ENCODE measurements around the gene PRICKLE3.
"Not testable (repeated sequence)": the region's sequence is repeated elsewhere in the genome, so short reads cannot be mapped to it uniquely, and the experiment has no call there.

PRICKLE3 gene

DNA sequence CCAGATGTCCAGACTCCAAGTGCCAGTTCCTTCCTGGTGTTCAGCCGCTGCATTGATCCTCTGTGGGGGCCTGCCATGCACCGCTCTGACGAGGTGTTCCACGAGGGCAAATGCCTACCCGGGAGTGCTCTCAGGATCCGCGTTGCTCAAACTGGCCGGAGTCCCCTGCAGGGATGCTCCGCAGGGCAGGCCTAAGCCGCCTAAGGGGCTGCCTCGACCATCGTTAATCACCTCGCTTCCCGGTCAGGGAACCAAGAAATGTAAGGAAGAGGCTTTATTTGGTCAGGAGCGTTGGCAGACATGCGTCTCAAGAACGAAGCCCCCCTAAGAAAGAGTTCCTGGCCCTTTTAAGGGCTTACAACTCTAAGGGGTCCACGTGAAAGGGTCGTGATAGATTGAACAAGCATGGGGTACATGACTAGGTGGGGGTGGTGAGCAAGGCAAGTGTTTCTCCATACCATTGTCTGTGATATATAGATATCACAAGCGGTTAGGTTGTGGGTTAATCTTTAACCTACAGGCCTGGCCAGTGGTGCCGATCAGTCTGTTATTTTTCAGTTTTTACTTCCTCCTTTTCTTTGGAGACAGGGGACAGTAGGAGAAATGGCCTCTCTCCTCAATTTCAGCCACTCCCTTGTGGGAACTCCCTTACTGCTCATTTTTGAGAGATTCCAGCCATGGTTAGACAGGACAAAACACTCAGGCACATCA is 37.6 kb downstream of the PRICKLE3 start:
- H3K9me3 ChIP-seq (ENCODE audit: control insufficient read depth, low read depth, low read length); H3K9ac ChIP-seq (ENCODE audit: low read length); H3K4me3 ChIP-seq (ENCODE audit: low read length); H3K27me3 ChIP-seq (ENCODE audit: control insufficient read depth, insufficient read depth, low read length); H3K36me3 ChIP-seq (ENCODE audit: control insufficient read depth, low read depth, low read length); H3K27ac ChIP-seq (ENCODE audit: low read length); H3K4me1 ChIP-seq (ENCODE audit: control insufficient read depth, low read depth, low read length): not testable (repeated sequence)

DNA sequence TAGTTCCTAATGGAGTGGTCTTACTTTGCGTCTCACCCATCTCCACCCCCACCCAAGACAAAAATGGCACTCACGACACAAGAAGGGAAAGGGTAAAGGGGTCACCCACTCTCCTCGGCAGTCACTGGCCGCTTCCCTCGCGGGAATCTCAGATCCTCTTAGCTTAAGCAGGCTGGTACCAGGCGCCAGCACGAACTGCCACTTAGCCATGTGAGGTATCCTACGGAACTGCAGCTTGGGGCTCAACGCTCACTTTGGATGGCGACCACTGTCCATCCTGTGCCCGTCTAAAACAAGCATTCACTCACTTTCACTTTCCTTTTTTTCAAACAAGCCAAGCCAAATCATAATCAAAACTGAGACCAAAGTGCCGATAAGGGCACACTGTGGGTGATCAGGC is 38.2 kb downstream of the PRICKLE3 start:
- no peaks in the 10 kb centered on the region for H3K36me3 ChIP-seq (ENCODE audit: control insufficient read depth, low read depth, low read length)
- H3K9ac ChIP-seq (ENCODE audit: low read length), result no peak overlapping the region
- no peaks in the 10 kb centered on the region for H3K4me1 ChIP-seq (ENCODE audit: control insufficient read depth, low read depth, low read length)
- no peaks in the 10 kb centered on the region for H3K27me3 ChIP-seq (ENCODE audit: control insufficient read depth, insufficient read depth, low read length)
- no peak overlapping the region for H3K4me3 ChIP-seq (ENCODE audit: low read length)
- no peaks in the 10 kb centered on the region for H3K9me3 ChIP-seq (ENCODE audit: control insufficient read depth, low read depth, low read length)
- no peak overlapping the region for H3K27ac ChIP-seq (ENCODE audit: low read length)

DNA sequence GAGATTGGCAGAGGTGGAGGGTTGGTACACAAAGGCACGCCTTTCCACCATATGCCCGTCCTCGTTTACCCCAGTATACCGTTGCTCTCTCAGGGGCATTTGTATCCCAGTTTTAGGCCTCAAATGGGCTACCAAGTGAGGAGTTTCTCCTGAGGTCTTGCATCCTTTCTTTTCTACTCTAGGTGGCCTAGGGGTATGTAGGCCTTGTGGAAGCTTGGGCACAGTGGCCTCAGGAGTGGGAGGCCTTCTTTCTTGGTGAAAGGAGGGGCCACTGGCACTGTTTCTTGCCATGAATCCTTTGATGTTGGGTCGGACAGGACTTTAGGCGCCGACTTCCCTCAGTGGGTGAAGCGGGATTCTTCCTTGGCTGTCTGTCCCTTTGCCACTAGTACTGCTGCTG is 38.9 kb downstream of the PRICKLE3 start:
- H3K9ac ChIP-seq (ENCODE audit: low read length), result no peak overlapping the region
- no peak overlapping the region for H3K27ac ChIP-seq (ENCODE audit: low read length)
- no peak overlapping the region for H3K4me3 ChIP-seq (ENCODE audit: low read length)
- no peaks in the 10 kb centered on the region for H3K36me3 ChIP-seq (ENCODE audit: control insufficient read depth, low read depth, low read length)
- no peaks in the 10 kb centered on the region for H3K9me3 ChIP-seq (ENCODE audit: control insufficient read depth, low read depth, low read length)
- no peaks in the 10 kb centered on the region for H3K27me3 ChIP-seq (ENCODE audit: control insufficient read depth, insufficient read depth, low read length)
- H3K4me1 ChIP-seq (ENCODE audit: control insufficient read depth, low read depth, low read length), result no peaks in the 10 kb centered on the region

DNA sequence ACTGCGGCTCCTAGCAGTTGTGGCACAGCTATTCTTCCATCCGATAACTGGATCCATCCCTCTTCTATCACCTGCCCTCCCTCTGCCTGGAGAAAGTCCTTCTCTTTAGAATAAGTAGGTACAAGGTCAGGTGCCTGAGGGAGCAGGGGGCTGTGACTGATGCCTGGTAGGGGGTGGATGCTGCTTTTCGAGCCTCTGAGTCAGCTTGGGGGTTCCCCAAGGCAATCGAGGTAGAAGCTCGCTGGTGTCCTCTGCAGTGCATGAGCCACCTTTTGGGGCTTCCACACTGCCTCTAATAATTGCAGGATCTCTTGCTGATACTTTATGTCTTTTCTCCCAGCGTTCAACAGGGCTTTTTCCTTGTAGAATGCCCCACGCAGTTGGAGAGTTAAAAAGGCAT is 43.0 kb downstream of the PRICKLE3 start:
- not testable (repeated sequence) for H3K9ac ChIP-seq (ENCODE audit: low read length); H3K27me3 ChIP-seq (ENCODE audit: control insufficient read depth, insufficient read depth, low read length); H3K36me3 ChIP-seq (ENCODE audit: control insufficient read depth, low read depth, low read length); H3K4me1 ChIP-seq (ENCODE audit: control insufficient read depth, low read depth, low read length); H3K27ac ChIP-seq (ENCODE audit: low read length); H3K4me3 ChIP-seq (ENCODE audit: low read length)
- H3K9me3 ChIP-seq (ENCODE audit: control insufficient read depth, low read depth, low read length), result peaks cover 11% of the 10 kb centered on the region

DNA sequence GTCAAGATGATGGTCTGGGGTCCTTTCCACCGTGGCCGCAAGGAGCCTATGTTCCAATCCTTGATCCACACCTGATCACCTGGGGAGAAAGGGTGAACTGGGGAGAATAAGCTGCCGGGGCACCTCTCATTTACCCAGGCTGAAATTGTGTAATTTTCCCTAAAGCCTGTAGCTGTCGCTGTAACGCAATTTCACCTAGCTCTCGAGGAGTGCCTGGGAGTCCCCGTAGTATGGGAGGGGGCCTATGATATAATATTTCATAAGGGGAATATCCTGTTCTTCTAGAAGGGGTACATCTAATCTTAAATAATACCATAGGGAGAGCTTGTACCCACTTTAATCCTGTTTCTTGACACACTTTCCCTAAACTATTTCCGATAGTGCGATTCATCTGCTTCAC is 43.9 kb downstream of the PRICKLE3 start:
- H3K9me3 ChIP-seq (ENCODE audit: control insufficient read depth, low read depth, low read length), result peaks cover 11% of the 10 kb centered on the region
- not testable (repeated sequence) for H3K9ac ChIP-seq (ENCODE audit: low read length); H3K27ac ChIP-seq (ENCODE audit: low read length); H3K4me1 ChIP-seq (ENCODE audit: control insufficient read depth, low read depth, low read length); H3K36me3 ChIP-seq (ENCODE audit: control insufficient read depth, low read depth, low read length); H3K27me3 ChIP-seq (ENCODE audit: control insufficient read depth, insufficient read depth, low read length); H3K4me3 ChIP-seq (ENCODE audit: low read length)

DNA sequence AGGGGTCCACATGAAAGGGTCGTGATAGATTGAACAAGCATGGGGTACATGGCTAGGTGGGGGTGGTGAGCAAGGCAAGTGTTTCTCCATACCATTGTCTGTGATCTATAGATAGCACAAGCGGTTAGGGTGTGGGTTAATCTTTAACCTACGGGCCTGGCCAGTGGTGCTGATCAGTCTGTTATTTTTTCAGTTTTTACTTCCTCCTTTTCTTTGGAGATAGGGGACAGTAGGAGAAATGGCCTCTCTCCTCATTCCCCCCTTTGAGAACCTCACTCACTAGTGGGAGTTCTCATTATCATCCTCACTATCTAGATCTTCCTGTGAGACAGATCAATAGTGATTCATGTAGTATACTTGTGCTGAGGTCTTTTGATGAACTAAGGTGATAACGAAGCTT is 46.5 kb downstream of the PRICKLE3 start:
- Histone ChIP-seq H3K27me3 (ENCODE audit: control insufficient read depth, insufficient read depth, low read length) (no peaks in the 10 kb centered on the region), H3K4me1 (ENCODE audit: control insufficient read depth, low read depth, low read length) (no peaks in the 10 kb centered on the region), H3K36me3 (ENCODE audit: control insufficient read depth, low read depth, low read length) (no peaks in the 10 kb centered on the region), H3K9ac (ENCODE audit: low read length) (no peak overlapping the region), H3K4me3 (ENCODE audit: low read length) (no peak overlapping the region), H3K27ac (ENCODE audit: low read length) (no peak overlapping the region), H3K9me3 (ENCODE audit: control insufficient read depth, low read depth, low read length) (peaks cover 11% of the 10 kb centered on the region)

DNA sequence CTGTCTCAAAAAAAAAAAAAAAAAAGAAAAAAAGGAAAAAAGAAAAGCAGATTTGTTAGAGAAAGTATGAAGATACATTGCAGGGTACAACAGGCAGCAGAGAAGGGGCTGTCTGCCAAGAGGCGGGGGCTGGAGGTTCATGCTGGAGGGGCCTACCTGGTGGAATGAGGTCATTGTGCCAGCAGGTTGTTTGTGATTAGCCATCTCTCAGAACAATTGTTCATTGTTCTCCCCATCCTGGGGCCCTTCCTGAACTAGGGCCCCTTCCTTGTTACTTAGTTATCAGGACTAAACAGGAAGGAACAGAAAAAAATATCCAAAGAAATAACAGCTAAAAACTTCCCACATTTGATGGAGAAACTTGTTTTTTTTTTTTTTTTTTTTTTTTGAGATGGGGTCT is 48.7 kb downstream of the PRICKLE3 start:
- no peak overlapping the region for H3K9ac ChIP-seq (ENCODE audit: low read length)
- no peak overlapping the region for H3K27ac ChIP-seq (ENCODE audit: low read length)

DNA sequence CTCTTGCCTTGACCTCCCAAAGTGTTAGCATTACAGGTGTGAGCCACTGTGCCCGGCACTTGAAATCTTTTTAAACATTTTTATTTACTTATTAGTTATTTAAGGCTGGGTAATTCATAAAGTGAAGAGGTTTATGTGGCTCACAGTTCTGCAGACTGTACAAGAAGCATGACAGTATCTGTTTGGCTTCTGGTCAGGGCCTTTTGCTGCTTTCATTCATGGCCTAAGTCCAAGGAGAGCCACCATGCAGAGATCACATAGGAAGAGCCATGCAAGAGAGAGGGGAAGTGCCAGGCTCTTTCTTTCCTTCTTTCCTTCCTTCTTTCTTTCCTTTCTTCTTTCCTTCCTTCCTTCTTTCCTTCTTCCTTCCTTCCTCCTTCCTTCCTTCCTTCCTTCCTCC is 52.4 kb downstream of the PRICKLE3 start:
- no peaks in the 10 kb centered on the region for H3K4me1 ChIP-seq (ENCODE audit: control insufficient read depth, low read depth, low read length)
- H3K4me3 ChIP-seq (ENCODE audit: low read length), result no peak overlapping the region
- no peak overlapping the region for H3K27ac ChIP-seq (ENCODE audit: low read length)
- no peaks in the 10 kb centered on the region for H3K27me3 ChIP-seq (ENCODE audit: control insufficient read depth, insufficient read depth, low read length)
- H3K9ac ChIP-seq (ENCODE audit: low read length), result no peak overlapping the region
- peaks cover 5% of the 10 kb centered on the region for H3K9me3 ChIP-seq (ENCODE audit: control insufficient read depth, low read depth, low read length)
- no peaks in the 10 kb centered on the region for H3K36me3 ChIP-seq (ENCODE audit: control insufficient read depth, low read depth, low read length)

More for the DNA sequence above, 48.7 kb downstream of the PRICKLE3 start:
- Histone ChIP-seq H3K27me3 (ENCODE audit: control insufficient read depth, insufficient read depth, low read length) (no peaks in the 10 kb centered on the region), H3K9me3 (ENCODE audit: control insufficient read depth, low read depth, low read length) (peaks cover 16% of the 10 kb centered on the region), H3K4me3 (ENCODE audit: low read length) (no peak overlapping the region), H3K4me1 (ENCODE audit: control insufficient read depth, low read depth, low read length) (no peaks in the 10 kb centered on the region), H3K36me3 (ENCODE audit: control insufficient read depth, low read depth, low read length) (no peaks in the 10 kb centered on the region)

DNA sequence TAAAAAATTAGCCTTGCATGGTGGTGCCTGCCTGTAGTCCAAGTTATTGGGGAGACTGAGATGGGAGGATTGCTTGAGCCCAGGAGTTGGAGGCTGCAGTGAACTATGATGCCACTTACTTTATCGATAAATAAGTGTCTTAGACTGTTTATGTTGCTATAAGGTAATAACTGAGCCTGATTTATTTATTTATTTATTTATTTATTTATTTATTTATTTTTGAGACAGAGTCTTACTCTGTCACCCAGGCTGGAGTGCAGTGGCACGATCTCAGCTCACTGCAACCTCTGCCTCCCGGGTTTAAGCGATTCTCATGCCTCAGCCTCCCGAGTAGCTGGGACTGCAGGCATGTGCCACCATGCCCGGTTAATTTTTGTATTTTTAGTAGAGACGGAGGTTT is 53.9 kb downstream of the PRICKLE3 start:
- H3K36me3 ChIP-seq (ENCODE audit: control insufficient read depth, low read depth, low read length); H3K4me1 ChIP-seq (ENCODE audit: control insufficient read depth, low read depth, low read length); H3K27me3 ChIP-seq (ENCODE audit: control insufficient read depth, insufficient read depth, low read length); H3K27ac ChIP-seq (ENCODE audit: low read length); H3K9ac ChIP-seq (ENCODE audit: low read length); H3K9me3 ChIP-seq (ENCODE audit: control insufficient read depth, low read depth, low read length); H3K4me3 ChIP-seq (ENCODE audit: low read length): not testable (repeated sequence)

DNA sequence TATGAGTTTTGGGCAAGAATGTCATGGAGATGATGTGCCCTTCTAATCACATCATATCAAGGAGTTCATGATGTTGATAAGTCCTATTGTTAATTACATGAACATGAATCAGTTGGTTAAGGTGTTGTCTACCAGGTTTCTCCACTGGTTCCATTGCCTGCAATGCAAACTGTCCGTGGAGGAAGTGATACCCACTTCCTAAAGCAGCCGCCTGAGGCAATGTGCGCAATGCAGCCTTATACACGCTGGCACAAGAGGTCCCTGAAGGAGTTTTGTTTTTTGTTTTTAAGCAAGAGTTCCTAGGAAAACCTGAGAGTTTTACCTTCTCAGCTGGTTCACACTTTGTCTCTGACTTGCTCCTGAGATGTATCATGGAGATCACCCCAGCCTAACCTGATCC is 56.7 kb downstream of the PRICKLE3 start:
- Histone ChIP-seq H3K9ac (ENCODE audit: low read length) (no peak overlapping the region), H3K4me1 (ENCODE audit: control insufficient read depth, low read depth, low read length) (no peaks in the 10 kb centered on the region), H3K36me3 (ENCODE audit: control insufficient read depth, low read depth, low read length) (no peaks in the 10 kb centered on the region), H3K4me3 (ENCODE audit: low read length) (no peak overlapping the region), H3K27me3 (ENCODE audit: control insufficient read depth, insufficient read depth, low read length) (no peaks in the 10 kb centered on the region), H3K9me3 (ENCODE audit: control insufficient read depth, low read depth, low read length) (peaks cover 3% of the 10 kb centered on the region), H3K27ac (ENCODE audit: low read length) (no peak overlapping the region)

DNA sequence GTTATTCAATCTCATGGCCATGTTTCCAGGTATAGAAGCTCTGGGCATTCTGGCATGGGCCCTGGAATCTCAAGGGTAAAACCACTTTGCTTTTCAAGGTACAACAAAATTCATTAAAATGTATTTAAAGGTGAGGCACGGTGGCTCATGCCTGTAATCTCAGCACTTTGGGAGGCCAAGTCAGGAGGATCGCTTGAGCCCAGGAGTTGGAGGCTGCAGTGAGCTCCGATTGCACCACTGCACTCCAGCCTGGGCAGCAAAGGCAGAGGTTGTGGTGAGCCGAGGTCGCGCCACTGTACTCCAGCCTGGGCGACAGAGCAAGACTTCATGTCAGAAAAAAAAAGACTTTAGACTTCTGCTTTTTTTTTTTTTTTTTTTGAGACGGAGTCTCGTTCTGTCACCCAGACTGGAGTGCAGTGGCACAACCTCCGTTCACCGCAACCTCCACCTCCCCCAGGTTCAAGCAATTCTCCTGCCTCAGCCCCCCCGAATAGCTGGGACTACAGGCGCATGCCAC is 58.4 kb downstream of the PRICKLE3 start:
- H3K27ac ChIP-seq (ENCODE audit: low read length); H3K27me3 ChIP-seq (ENCODE audit: control insufficient read depth, insufficient read depth, low read length); H3K9ac ChIP-seq (ENCODE audit: low read length); H3K4me3 ChIP-seq (ENCODE audit: low read length); H3K9me3 ChIP-seq (ENCODE audit: control insufficient read depth, low read depth, low read length); H3K4me1 ChIP-seq (ENCODE audit: control insufficient read depth, low read depth, low read length); H3K36me3 ChIP-seq (ENCODE audit: control insufficient read depth, low read depth, low read length): not testable (repeated sequence)

Data from iPS-18a (cell line).